ENCODE results near the gene IGSF9.

DNA sequence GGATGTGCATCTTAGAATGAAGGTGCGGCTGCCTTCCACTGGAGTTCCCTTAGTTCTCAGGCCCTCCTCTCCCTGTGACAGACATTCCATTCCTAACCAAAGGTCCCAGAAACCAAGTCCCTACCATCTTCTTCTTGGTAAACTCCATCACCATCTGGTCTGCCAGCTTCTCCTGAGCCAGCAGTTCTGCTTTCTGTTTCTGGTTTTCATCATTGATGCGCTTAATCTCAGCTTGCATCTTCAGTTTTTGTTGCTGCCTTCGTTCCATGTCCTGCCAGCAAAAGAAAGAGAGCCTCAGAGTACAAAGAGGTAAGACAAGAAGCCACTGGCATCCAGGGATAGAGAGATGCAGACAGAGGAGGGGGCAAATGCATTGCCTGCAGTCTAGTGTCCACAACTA is 65.0 kb downstream of the IGSF9 start:
- TF ChIP-seq EZH2 (IDR thresholded peaks at IDR 0.05) (no peak), POLR2AphosphoS5 (IDR thresholded peaks at IDR 0.05; ENCODE audit: borderline replicate concordance, low read depth, low read length) (no peak), FOXP2 (optimal IDR thresholded peaks at IDR 0.05; ENCODE audit: control extremely low read depth, extremely low read length, insufficient read depth) (no peak)
